DOHH2 (cell line): ENCODE results near the gene RCAN2.

Experiments
- H3F3A ChIP-seq: fragments of 200-600 bp; sonication (generic), shearing (Covaris generic); 2 replicates; pipeline ENCODE4 v1.6.0; 2016; ENCODE audit warnings: antibody characterized with exemption, mild to moderate bottlenecking; ENCODE audit not compliant: control insufficient read depth, insufficient read depth
- H3K27ac ChIP-seq: fragments of 200-600 bp; sonication (generic); 2 replicates; pipeline ENCODE4 v1.5.1; 2014; ENCODE audit warnings: low read depth, mild to moderate bottlenecking, low read length, moderate library complexity
- H3K27me3 ChIP-seq: fragments of 200-600 bp; sonication (generic); 2 replicates; pipeline ENCODE4 v1.6.1; 2014; ENCODE audit warnings: mild to moderate bottlenecking, low read length, mixed read lengths; ENCODE audit not compliant: control insufficient read depth
- H3K36me3 ChIP-seq: fragments of 200-600 bp; sonication (generic); 2 replicates; pipeline ENCODE4 v1.6.1; 2014; ENCODE audit warnings: mild to moderate bottlenecking, low read length, moderate library complexity, mixed read lengths; ENCODE audit not compliant: control insufficient read depth
- H3K4me1 ChIP-seq: fragments of 200-600 bp; sonication (generic); 2 replicates; pipeline ENCODE4 v1.6.1; 2014; ENCODE audit warnings: mild to moderate bottlenecking, low read length, mixed read lengths; ENCODE audit not compliant: control insufficient read depth
- H3K4me2 ChIP-seq: fragments of 200-600 bp; sonication (generic); 2 replicates; pipeline ENCODE4 v1.6.0; 2014; ENCODE audit warnings: mild to moderate bottlenecking, low read length, moderate library complexity
- H3K4me3 ChIP-seq: fragments of 200-600 bp; sonication (generic); 2 replicates; pipeline ENCODE4 v1.5.1; 2014; ENCODE audit warnings: mild to moderate bottlenecking, low read length, mixed read lengths
- H3K79me2 ChIP-seq: fragments of 200-600 bp; sonication (generic); 2 replicates; pipeline ENCODE4 v1.6.1; 2014; ENCODE audit warnings: mild to moderate bottlenecking, low read length, mixed read lengths; ENCODE audit not compliant: control insufficient read depth
- H3K9me2 ChIP-seq: fragments of 200-600 bp; sonication (generic); replicated peaks from 2 replicates; pipeline ENCODE4 v1.6.1; 2014; ENCODE audit warnings: mild to moderate bottlenecking, low read length, mixed read lengths; ENCODE audit not compliant: control insufficient read depth
- H3K9me3 ChIP-seq: fragments of 200-600 bp; sonication (generic); 2 replicates; pipeline ENCODE4 v1.6.1; 2014; ENCODE audit warnings: antibody characterized with exemption, low read length, mixed read lengths; ENCODE audit not compliant: control insufficient read depth, insufficient read depth
- H4K20me1 ChIP-seq: fragments of 200-600 bp; sonication (generic); 2 replicates; pipeline ENCODE4 v1.6.0; 2014; ENCODE audit warnings: low read depth, mild to moderate bottlenecking, antibody characterized with exemption, low read length, moderate library complexity; ENCODE audit not compliant: control insufficient read depth, insufficient read depth
- CTCF ChIP-seq: fragments of 200-600 bp; sonication (generic); IDR thresholded peaks from one replicate; pipeline ENCODE4 v1.5.1; 2014; ENCODE audit warnings: antibody characterized with exemption, mild to moderate bottlenecking, low read depth, low read length; ENCODE audit not compliant: poor library complexity, severe bottlenecking
- EZH2phosphoT487 ChIP-seq: fragments of 200-600 bp; sonication (generic); IDR thresholded peaks from 2 replicates; pipeline ENCODE4 v1.6.1; 2017; ENCODE audit warnings: borderline replicate concordance, mild to moderate bottlenecking, antibody characterized with exemption, low read length, moderate library complexity, mixed read lengths

Gene RCAN2

GRCh38 chr6:46291880-46292279, 199.4 kb downstream of the RCAN2 start:
- H3K27me3 ChIP-seq, result no peaks in the 10 kb centered on the region
- H3K27ac ChIP-seq, result no peak overlapping the region
- no peaks in the 10 kb centered on the region for H3K36me3 ChIP-seq
- H3K4me3 ChIP-seq, result no peak overlapping the region
- H3K9me2 ChIP-seq, result no peaks in the 10 kb centered on the region
- H3F3A ChIP-seq, result no peaks in the 10 kb centered on the region
- no peaks in the 10 kb centered on the region for H3K79me2 ChIP-seq
- TF ChIP-seq CTCF, result no peak
- TF ChIP-seq EZH2phosphoT487, result no peak
- H3K4me2 ChIP-seq, result no peak overlapping the region
- no peaks in the 10 kb centered on the region for H3K9me3 ChIP-seq
- H3K4me1 ChIP-seq, result peaks cover 14% of the 10 kb centered on the region
- no peaks in the 10 kb centered on the region for H4K20me1 ChIP-seq

- no peaks in the 10 kb centered on the region for H3F3A ChIP-seq
- no peaks in the 10 kb centered on the region for H3K79me2 ChIP-seq
- no peak overlapping the region for H3K4me2 ChIP-seq
- no peaks in the 10 kb centered on the region for H3K27me3 ChIP-seq
- peaks cover 14% of the 10 kb centered on the region for H3K4me1 ChIP-seq
- H4K20me1 ChIP-seq, result no peaks in the 10 kb centered on the region
- no peak overlapping the region for H3K4me3 ChIP-seq
- no peaks in the 10 kb centered on the region for H3K9me2 ChIP-seq
- no peaks in the 10 kb centered on the region for H3K36me3 ChIP-seq
- no peaks in the 10 kb centered on the region for H3K9me3 ChIP-seq
- H3K27ac ChIP-seq, result no peak overlapping the region
- TF ChIP-seq EZH2phosphoT487 (no peak), CTCF (no peak)
Measured at GRCh38 chr6:46291275-46291633, 200.0 kb downstream of the RCAN2 start.

- Histone ChIP-seq H3K4me3 (no peak overlapping the region), H3K9me2 (no peaks in the 10 kb centered on the region), H3K4me2 (no peak overlapping the region), H3K27ac (no peak overlapping the region), H3K36me3 (no peaks in the 10 kb centered on the region), H4K20me1 (no peaks in the 10 kb centered on the region), H3F3A (no peaks in the 10 kb centered on the region), H3K9me3 (no peaks in the 10 kb centered on the region), H3K79me2 (no peaks in the 10 kb centered on the region), H3K4me1 (peaks cover 14% of the 10 kb centered on the region), H3K27me3 (no peaks in the 10 kb centered on the region)
- TF ChIP-seq CTCF (no peak), EZH2phosphoT487 (no peak)
Measured at GRCh38 chr6:46290421-46291274, 200.6 kb downstream of the RCAN2 start.
